NCI-H69 (cell line): ENCODE data around the gene AR.
"Not testable (repeated sequence)": the region's sequence is repeated elsewhere in the genome, so short reads cannot be mapped to it uniquely, and the experiment has no call there.

Source experiments
- DNase-seq: peaks from one replicate; lab custom pipeline; 2025; lab: John Stamatoyannopoulos, UW

Gene AR

DNA sequence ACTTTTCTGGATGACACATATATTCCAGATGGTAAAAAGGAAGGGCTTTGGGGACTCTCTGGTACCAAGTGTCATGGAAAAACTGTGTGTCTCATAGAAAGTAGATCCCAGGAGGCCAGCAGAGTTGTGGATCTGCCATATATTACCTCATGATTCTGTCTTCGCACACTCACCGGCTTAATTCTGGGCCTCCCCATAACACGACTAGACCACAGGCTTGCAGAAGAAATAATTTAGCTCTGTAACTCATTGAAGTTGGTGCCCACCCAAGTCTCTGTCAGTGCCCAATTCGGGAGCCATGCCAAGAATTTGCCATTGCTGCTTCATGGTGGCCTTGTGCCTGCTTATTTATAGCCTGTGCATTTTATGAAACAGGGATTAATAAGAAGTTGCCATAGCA is 104.5 kb downstream of the AR start:
- no peak for DNase-seq

DNA sequence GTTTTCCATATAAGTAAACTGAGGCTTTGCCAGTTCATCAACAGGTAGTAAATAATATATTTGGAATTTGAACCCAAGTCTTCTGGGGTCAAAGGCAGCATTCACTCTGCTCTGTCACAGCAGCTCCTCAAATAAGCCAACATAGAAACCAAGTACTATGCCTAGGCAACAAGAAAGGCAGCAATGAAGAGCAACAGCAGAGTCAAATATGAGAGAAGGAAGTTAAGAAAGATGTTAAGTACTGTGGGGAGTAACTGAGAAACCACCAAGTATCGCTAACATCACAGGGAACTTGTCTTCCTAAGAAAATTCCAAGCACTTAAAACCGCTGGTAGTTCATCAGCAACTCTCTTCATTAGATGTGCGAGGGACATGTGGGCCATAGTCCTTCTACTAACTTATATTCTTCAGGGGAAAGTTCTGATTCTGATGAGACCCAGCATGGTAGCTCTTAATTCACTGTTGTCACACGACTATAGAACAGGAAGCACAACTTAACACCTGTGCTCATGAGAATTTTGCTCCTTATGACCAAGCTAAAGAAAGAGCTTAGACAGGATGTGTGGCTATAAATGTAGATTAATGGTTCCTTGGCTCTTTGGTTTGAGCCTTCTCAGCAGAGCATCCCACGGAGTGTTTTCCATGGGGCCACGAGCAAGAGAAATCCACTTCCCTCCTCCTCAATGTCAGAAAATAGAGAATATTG is 107.8 kb downstream of the AR start:
- DNase-seq: no peak

DNA sequence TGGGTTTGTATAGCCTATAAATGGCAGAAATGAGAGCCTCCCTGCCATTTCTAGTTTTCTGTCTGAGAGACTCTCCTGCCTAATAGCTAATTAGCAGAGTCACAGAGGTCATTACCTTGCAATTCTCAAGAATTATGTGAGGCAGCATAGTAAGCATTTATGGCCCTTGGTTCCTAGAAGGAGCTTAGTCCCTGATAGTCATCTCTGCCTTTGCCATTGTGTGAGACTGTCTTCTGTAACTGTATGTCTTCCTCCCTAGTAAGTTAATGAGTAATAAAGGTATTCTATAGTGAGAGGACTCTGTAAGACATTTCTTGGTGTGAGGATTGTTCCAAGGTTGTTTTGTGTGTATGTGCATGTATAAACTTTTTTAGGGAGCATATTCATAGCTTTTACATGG is 108.7 kb downstream of the AR start:
- DNase-seq: no peak

DNA sequence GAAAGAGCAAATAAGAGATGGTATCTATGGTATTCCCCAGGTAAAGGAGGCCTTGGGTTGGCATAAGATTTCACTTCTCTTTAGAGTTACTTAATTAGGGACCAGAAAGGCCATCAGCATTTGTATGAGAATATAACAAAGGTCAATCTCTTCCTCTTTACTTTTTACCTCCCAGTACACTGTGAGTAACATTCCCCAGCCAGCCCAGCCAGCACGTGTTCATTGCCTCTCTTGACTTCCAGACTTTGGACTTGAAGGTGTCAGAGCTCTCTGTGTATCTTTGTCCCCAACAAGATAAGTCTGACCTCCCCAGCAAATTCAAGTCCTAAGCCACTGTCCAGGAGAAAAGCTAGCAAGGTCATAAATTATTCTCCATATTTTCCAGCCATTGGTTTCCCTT is 110.5 kb downstream of the AR start:
- no peak for DNase-seq

DNA sequence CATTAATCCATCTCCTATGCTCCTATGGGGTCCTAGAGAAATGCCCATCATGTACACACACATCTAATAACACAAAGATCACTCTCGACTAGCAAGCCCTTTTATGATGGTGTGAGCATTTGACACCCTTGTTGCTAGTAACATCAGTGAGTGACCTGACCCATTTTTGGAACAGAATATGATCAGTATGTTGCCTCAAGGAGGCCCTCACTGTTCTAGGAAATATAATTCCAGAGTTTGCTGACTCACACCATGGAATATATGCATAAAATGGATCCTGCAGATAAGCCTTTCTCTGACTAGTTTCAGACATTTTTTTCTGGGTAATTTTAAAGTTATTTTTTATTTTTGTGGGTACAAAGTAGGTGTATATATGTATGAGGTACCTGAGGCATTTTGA is 121.8 kb downstream of the AR start:
- no peak for DNase-seq

DNA sequence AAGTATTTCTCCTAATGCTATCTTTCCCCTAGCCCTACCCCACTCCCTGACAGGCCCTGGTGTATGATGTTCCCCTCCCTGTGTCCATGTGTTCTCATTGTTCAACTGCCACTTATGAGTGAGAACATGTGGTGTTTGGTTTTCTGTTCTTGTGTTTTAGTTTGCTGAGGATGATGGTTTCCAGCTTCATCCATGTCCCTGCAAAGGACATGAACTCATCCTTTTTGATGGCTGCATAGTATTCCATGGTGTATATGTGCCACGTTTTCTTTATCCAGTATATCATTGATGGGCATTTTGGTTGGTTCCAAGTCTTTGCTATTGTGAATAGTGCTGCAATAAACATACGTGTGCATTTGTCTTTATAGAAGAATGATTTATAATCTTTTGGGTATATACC is 126.9 kb downstream of the AR start:
- not testable (repeated sequence) for DNase-seq

DNA sequence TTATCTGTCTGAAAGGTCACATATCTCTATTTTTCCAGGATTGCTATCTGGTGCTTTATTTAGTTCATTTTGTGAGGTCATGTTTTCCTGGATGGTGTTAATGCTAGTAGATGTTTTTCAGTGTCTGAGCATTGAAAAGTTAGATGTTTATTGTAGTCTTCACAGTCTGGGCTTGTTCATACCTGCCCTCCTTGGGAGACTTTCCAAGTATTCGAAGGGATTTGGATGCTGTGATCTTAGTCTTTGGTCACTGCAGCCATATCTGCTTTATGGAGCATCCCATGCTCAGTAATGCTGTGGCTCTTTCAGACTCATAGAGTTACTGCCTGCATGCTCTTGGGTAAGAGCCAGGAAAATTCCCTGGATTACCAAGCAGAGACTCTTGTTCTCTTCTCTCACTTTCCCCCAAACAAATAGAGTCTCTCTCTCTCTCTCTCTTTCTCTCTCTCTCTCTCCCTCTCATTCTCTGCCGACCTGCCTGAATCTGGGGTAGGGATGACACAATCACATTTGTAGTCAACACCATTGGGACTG is 130.0 kb downstream of the AR start:
- DNase-seq: no peak

DNA sequence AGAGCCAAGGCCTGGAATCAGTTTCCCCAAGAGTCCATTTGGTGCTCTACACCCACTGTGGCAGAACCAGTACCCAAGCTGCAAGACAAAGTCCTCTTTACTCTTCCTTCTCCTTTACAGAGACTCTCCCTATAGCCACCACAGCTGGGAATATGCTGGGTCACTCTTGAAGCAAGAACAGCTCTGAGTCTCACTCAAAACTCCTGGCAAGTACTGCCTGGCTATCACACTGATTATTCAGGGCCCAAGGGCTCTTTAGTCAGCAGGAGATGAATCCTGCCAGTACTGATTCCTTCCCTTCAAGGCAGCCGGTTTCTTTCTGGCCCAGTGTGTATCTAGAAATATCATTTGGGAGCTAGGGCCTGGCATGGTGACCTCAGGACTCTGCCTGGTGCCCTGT is 130.9 kb downstream of the AR start:
- DNase-seq: no peak

DNA sequence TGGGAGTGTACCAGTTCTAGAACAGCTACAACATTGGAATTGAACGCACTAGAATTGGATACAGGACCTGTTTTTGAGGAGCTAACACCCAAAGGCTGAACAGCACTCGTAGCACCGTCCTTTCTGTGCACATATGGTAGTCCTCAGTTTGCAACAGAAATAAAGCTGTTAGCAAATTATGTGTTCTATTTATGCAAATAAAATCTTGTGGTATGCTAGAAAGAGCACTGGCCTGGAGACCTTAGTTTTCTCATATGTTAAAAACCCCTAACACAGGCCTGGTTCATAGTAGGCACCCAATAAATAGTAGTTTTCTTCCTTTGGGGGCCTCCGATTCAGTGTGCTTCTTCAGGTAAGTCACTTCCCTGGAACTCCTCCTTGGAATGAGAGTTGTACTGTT is 140.3 kb downstream of the AR start:
- DNase-seq: no peak

DNA sequence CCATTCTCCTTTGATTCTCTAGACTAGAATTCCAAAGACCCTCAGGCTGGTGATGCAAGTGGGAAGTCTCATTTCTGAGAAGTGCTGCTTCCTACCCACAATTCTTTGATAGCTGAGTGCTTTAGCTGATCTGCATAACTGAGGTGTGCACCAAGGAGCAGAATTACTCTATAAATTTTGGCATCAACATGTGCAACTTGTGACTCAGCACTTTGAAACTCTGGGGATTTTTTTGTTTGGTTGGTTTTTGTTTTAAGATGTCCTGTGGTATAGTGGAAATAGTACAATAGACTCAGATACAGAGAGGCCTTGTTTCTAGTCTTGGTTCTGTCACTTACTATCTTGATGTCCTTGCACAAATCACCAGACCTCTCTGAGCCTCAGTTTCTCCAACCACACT is 148.4 kb downstream of the AR start:
- DNase-seq: no peak

DNA sequence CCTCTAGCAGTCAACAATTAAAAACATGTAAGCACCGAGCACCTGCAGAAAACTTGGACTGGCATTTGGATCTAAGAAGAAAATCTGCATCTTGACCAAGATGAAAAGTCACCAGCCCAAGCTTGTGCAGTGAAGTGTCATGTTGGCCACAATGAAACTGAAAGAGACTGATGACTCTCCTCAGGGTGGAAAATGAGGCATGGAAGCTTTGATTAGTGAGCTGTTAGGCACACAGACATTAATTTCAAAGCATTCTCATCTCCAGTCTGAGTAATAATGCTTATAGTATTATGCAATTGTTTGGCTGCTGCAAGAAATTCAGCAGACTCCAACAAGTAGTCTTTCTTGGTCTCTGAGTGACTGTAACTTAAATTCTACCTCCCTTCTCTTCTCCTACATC is 150.1 kb downstream of the AR start:
- no peak for DNase-seq

DNA sequence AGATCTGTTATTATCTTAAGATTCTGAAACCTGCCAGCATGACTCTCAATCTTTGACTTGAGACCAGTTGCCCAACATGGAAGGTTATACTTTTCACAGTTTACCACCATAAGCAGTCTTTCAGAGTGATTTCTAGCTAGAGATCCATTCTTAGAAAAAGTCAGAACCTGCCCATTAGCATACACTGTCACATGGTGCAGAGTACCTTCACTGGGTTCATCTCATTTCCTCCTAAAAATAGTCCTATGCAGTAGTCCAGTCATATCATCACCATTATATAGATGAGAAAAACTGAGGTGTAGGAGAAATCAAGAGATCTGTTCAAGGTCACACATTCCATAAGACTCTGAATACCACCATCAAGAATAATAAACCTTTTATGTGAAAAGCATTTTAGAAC is 153.6 kb downstream of the AR start:
- no peak for DNase-seq

DNA sequence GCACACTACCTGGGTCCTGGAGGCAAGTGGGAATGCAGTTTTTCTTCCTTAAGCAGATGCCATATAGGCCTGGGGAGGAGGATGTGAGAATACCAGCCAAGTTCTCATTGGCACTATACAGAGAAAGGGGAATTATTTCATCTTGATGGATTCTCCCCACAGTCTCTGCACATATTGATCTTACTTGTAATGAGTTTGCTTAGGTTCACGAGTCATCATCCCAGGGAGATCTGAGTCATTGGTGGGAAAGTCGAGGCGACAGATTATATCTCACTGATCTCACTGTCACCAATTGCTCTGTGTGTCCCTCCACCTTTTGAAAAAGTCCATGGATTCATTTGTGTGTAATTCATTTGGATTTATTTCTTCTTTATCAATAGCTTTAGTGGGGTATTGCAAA is 156.8 kb downstream of the AR start:
- no peak for DNase-seq

DNA sequence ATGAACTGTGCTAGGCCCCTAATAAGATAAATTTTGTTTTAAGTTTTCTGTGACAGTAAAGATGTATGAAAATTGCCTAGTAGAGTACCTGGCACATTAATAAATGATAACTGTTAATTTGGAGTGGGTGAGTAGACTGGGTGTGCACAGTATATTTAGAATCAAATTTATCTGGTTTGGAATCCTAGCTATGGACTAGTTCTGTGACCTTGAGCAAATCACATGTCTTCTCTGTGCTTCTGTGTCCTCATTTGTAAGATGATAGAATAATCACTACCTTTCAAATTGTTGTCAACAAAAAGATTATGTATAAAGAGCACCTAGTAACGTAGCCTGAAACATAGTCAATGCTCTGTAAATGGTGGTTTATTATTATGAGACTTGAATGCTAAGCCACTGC is 170.2 kb downstream of the AR start:
- DNase-seq: no peak

DNA sequence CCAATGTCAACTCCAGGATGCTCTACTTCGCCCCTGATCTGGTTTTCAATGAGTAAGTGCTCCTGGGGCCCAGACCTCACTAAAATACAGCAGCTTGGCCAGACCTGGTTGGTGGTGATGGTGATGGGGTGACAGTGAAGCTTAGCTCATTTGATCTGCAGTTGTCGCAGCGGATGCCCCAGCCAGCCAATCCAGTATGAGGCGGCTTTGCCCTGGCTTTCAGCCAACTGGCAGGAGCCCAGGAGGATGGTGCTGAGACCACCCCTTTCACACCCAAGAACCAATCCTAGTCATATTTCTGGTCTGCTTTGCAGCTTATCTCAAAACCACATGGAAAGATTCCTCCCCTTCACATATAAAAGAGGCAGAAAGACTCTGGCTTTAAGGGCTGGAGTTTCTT is 173.8 kb downstream of the AR start:
- no peak for DNase-seq

DNA sequence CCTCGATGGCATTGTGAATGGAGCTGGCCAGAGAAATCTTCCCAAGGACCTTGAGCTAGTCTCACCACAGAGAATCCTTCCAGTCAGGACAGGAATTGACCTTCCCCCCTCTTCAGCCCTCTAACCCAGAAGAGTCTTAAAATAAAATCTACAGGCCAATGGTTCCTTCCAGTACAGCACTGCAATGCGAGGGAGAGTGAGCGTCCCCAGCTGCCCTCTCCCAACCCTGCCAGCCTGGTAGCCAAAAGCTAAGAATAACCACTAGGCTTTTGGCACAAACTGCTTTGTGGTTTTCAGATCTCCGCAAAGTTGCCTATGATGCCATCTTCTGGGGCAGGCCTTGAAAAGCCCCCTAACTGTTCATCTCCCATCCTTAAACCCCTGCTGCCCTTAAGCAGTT is 175.1 kb downstream of the AR start:
- no peak for DNase-seq

DNA sequence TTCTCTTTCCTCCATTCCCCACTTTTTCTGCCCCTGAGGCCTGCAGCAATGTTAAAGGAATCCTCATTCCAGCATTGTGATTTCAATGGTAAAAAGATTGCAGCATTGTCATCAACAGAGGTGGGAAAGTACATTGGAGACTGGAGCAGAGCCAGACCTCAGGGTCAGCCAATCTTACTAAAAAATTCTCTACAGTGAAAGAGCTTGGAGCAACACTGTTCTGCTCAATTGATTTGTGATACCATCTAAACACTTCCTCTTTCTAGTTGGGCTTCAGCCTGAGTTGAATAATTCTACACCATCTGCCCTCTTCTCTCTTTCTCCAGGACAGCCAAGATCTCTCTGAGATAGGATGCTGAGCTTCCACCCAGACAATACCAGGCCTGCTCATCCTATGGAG is 176.5 kb downstream of the AR start:
- DNase-seq: no peak

DNA sequence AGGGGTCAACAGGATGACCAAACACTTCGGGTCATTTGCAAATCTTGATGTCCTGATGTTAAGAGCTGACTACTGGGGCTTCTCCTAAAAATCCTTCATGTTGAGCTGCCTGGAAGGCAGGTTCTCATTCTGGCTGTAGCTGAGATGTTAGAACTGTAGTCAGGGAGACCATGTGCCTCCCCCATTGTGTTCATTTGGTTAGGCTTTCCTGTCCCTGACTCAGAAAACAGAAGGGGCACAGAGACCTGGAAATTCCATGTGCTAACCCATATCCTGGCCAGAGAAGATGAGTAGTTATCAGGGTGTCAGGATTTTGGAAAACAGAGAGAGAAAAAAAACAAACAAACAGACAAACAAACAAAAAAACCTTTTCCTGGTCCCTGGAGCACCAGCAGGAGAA is 177.5 kb downstream of the AR start:
- no peak for DNase-seq

DNA sequence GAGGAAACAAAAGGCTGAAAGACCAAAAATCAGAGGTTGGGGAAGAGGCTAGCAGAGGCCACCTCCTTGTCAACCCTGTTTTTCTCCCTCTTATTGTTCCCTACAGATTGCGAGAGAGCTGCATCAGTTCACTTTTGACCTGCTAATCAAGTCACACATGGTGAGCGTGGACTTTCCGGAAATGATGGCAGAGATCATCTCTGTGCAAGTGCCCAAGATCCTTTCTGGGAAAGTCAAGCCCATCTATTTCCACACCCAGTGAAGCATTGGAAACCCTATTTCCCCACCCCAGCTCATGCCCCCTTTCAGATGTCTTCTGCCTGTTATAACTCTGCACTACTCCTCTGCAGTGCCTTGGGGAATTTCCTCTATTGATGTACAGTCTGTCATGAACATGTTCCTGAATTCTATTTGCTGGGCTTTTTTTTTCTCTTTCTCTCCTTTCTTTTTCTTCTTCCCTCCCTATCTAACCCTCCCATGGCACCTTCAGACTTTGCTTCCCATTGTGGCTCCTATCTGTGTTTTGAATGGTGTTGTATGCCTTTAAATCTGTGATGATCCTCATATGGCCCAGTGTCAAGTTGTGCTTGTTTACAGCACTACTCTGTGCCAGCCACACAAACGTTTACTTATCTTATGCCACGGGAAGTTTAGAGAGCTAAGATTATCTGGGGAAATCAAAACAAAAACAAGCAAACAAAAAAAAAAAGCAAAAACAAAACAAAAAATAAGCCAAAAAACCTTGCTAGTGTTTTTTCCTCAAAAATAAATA is 179.9 kb downstream of the AR start:
- no peak for DNase-seq

DNA sequence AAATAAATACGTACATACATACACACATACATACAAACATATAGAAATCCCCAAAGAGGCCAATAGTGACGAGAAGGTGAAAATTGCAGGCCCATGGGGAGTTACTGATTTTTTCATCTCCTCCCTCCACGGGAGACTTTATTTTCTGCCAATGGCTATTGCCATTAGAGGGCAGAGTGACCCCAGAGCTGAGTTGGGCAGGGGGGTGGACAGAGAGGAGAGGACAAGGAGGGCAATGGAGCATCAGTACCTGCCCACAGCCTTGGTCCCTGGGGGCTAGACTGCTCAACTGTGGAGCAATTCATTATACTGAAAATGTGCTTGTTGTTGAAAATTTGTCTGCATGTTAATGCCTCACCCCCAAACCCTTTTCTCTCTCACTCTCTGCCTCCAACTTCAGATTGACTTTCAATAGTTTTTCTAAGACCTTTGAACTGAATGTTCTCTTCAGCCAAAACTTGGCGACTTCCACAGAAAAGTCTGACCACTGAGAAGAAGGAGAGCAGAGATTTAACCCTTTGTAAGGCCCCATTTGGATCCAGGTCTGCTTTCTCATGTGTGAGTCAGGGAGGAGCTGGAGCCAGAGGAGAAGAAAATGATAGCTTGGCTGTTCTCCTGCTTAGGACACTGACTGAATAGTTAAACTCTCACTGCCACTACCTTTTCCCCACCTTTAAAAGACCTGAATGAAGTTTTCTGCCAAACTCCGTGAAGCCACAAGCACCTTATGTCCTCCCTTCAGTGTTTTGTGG is 180.7 kb downstream of the AR start:
- DNase-seq: no peak

DNA sequence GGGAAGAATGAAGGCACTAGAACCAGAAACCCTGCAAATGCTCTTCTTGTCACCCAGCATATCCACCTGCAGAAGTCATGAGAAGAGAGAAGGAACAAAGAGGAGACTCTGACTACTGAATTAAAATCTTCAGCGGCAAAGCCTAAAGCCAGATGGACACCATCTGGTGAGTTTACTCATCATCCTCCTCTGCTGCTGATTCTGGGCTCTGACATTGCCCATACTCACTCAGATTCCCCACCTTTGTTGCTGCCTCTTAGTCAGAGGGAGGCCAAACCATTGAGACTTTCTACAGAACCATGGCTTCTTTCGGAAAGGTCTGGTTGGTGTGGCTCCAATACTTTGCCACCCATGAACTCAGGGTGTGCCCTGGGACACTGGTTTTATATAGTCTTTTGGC is 181.7 kb downstream of the AR start:
- no peak for DNase-seq

DNA sequence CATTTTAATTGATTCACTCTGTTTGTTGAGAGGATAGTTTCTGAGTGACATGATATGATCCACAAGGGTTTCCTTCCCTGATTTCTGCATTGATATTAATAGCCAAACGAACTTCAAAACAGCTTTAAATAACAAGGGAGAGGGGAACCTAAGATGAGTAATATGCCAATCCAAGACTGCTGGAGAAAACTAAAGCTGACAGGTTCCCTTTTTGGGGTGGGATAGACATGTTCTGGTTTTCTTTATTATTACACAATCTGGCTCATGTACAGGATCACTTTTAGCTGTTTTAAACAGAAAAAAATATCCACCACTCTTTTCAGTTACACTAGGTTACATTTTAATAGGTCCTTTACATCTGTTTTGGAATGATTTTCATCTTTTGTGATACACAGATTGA is 182.2 kb downstream of the AR start:
- no peak for DNase-seq

DNA sequence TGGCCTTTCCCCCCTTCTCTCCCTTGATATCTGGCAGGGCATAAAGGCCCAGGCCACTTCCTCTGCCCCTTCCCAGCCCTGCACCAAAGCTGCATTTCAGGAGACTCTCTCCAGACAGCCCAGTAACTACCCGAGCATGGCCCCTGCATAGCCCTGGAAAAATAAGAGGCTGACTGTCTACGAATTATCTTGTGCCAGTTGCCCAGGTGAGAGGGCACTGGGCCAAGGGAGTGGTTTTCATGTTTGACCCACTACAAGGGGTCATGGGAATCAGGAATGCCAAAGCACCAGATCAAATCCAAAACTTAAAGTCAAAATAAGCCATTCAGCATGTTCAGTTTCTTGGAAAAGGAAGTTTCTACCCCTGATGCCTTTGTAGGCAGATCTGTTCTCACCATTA is 183.8 kb downstream of the AR start:
- DNase-seq: no peak
